ENCODE measurements around the gene RNF141. TPM values are rescaled to one million over a fixed set of nuclear protein-coding genes. Genes with fewer than 3 reads are reported as not detected.

Gene RNF141
- total and polyA plus RNA-seq, 2 of the 13 experiments (the other 11 are each of a cell fraction or from before 2014, with no cell fraction given): 9.3 to 22.4 TPM

DNA sequence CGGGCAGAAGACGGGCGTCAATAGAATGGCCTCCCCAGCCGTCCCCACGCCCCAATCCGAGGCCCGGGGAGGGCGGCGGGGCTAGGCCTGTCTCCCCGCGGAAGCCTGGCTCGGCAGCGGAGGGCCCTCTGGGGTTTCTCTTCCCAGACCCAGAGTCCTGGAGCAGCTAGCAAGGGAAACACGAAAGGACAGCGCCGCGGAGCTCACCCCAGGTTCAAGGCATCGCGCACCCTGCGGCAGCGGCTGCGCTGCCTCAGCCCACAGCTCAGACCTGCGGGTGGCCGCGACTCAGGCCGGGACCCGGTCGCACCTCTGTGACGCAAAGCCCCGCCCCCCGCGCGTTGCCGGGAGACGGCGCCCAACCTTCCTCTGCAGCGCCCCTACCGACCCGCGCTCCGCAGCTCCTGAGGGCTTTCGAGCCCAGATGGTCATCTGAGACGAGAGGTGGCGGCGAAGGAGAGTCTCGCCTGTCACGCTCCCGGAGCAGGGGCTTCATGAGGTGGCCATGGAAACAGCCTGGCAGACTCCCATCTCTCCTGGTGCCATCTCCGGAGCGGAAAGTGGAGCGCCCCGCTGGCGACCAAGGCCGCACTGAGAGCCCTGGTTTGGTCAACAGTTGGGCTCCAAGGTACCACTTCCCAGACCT is at the start of gene RNF141 (continued):
- TF ChIP-seq, protein P1, sequence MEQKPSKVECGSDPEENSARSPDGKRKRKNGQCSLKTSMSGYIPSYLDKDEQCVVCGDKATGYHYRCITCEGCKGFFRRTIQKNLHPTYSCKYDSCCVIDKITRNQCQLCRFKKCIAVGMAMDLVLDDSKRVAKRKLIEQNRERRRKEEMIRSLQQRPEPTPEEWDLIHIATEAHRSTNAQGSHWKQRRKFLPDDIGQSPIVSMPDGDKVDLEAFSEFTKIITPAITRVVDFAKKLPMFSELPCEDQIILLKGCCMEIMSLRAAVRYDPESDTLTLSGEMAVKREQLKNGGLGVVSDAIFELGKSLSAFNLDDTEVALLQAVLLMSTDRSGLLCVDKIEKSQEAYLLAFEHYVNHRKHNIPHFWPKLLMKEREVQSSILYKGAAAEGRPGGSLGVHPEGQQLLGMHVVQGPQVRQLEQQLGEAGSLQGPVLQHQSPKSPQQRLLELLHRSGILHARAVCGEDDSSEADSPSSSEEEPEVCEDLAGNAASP (CRISPR knock-in tag; IDR thresholded peaks at IDR 0.05; ENCODE audit: borderline replicate concordance): peak; percentile 40; the same call in 1 of the 2 replicates
- TF ChIP-seq SAFB2 (CRISPR knock-in tag; IDR thresholded peaks at IDR 0.05; ENCODE audit: borderline replicate concordance, low read depth) (0 out of 2 replicates have a peak, but pooled peaks have one; percentile 34), TGIF2 (CRISPR knock-in tag; IDR thresholded peaks at IDR 0.05) (0 out of 2 replicates have a peak, but pooled peaks have one; percentile 33), ZNF44 (CRISPR knock-in tag; IDR thresholded peaks at IDR 0.05) (no peak), XRCC5 (optimal IDR thresholded peaks at IDR 0.05; ENCODE audit: low read length) (peak; percentile 80), EHMT2 (IDR thresholded peaks at IDR 0.05; ENCODE audit: borderline replicate concordance, low read depth, low read length) (no peak), NFIB (CRISPR knock-in tag; IDR thresholded peaks at IDR 0.05; ENCODE audit: borderline replicate concordance) (no peak), SRSF4 (IDR thresholded peaks at IDR 0.05; ENCODE audit: low read depth, low read length, poor library complexity, severe bottlenecking) (no peak), NONO (IDR thresholded peaks at IDR 0.05) (no peak), NONO (CRISPR knock-in tag; conservative IDR thresholded peaks at IDR 0.05) (peak; percentile 73), HNRNPLL (IDR thresholded peaks at IDR 0.05; ENCODE audit: low read depth, low read length, poor library complexity, severe bottlenecking) (peak; percentile 95), ZNF441 (CRISPR knock-in tag; IDR thresholded peaks at IDR 0.05; ENCODE audit: borderline replicate concordance) (peak; percentile 83; the same call in 1 of the 2 replicates), TCF12 (IDR thresholded peaks at IDR 0.05) (no peak), TCF12 (CRISPR knock-in tag; IDR thresholded peaks at IDR 0.05) (no peak), NCOA1 (CRISPR knock-in tag; IDR thresholded peaks at IDR 0.05) (0 out of 2 replicates have a peak, but pooled peaks have one; percentile 40), HOXA9 (CRISPR knock-in tag; IDR thresholded peaks at IDR 0.05; ENCODE audit: borderline replicate concordance) (no peak; the same call in 1 of the 2 replicates)
- TF ChIP-seq, protein P2, sequence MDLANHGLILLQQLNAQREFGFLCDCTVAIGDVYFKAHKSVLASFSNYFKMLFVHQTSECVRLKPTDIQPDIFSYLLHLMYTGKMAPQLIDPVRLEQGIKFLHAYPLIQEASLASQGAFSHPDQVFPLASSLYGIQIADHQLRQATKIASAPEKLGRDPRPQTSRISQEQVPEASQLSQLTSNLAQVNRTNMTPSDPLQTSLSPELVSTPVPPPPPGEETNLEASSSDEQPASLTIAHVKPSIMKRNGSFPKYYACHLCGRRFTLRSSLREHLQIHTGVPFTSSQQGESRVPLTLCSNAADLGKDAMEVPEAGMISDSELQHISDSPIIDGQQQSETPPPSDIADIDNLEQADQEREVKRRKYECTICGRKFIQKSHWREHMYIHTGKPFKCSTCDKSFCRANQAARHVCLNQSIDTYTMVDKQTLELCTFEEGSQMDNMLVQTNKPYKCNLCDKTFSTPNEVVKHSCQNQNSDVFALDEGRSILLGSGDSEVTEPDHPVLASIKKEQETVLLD (CRISPR knock-in tag; IDR thresholded peaks at IDR 0.05; ENCODE audit: low read depth): no peak
- TF ChIP-seq, protein P3, sequence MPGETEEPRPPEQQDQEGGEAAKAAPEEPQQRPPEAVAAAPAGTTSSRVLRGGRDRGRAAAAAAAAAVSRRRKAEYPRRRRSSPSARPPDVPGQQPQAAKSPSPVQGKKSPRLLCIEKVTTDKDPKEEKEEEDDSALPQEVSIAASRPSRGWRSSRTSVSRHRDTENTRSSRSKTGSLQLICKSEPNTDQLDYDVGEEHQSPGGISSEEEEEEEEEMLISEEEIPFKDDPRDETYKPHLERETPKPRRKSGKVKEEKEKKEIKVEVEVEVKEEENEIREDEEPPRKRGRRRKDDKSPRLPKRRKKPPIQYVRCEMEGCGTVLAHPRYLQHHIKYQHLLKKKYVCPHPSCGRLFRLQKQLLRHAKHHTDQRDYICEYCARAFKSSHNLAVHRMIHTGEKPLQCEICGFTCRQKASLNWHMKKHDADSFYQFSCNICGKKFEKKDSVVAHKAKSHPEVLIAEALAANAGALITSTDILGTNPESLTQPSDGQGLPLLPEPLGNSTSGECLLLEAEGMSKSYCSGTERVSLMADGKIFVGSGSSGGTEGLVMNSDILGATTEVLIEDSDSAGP (CRISPR knock-in tag; IDR thresholded peaks at IDR 0.05; ENCODE audit: borderline replicate concordance): peak; percentile 87
- TF ChIP-seq, protein P4, sequence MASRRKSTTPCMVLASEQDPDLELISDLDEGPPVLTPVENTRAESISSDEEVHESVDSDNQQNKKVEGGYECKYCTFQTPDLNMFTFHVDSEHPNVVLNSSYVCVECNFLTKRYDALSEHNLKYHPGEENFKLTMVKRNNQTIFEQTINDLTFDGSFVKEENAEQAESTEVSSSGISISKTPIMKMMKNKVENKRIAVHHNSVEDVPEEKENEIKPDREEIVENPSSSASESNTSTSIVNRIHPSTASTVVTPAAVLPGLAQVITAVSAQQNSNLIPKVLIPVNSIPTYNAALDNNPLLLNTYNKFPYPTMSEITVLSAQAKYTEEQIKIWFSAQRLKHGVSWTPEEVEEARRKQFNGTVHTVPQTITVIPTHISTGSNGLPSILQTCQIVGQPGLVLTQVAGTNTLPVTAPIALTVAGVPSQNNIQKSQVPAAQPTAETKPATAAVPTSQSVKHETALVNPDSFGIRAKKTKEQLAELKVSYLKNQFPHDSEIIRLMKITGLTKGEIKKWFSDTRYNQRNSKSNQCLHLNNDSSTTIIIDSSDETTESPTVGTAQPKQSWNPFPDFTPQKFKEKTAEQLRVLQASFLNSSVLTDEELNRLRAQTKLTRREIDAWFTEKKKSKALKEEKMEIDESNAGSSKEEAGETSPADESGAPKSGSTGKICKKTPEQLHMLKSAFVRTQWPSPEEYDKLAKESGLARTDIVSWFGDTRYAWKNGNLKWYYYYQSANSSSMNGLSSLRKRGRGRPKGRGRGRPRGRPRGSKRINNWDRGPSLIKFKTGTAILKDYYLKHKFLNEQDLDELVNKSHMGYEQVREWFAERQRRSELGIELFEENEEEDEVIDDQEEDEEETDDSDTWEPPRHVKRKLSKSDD (CRISPR knock-in tag; IDR thresholded peaks at IDR 0.05; ENCODE audit: low read depth): peak; percentile 67; the same call in 1 of the 2 replicates
- TF ChIP-seq, protein P5, sequence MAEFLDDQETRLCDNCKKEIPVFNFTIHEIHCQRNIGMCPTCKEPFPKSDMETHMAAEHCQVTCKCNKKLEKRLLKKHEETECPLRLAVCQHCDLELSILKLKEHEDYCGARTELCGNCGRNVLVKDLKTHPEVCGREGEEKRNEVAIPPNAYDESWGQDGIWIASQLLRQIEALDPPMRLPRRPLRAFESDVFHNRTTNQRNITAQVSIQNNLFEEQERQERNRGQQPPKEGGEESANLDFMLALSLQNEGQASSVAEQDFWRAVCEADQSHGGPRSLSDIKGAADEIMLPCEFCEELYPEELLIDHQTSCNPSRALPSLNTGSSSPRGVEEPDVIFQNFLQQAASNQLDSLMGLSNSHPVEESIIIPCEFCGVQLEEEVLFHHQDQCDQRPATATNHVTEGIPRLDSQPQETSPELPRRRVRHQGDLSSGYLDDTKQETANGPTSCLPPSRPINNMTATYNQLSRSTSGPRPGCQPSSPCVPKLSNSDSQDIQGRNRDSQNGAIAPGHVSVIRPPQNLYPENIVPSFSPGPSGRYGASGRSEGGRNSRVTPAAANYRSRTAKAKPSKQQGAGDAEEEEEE (CRISPR knock-in tag; IDR thresholded peaks at IDR 0.05; ENCODE audit: borderline replicate concordance): no peak
